Measurements from ENCODE around the gene EFNA5. TPM values are rescaled to one million over a fixed set of nuclear protein-coding genes. Genes with fewer than 3 reads are reported as not detected.
"Not testable (repeated sequence)": the region's sequence is repeated elsewhere in the genome, so short reads cannot be mapped to it uniquely, and the experiment has no call there.

Gene EFNA5
- total RNA-seq, 3 donors from 2014 or later (not counting 1 experiment from before 2014, with no cell fraction given), result 2.2 to 8.1 (median 4.3) TPM

GRCh38 chr5:107500347-107500746 is 170.4 kb downstream of the EFNA5 start:
- H3K4me1 Mint-ChIP-seq, result peaks cover 26 to 29% of the 10 kb centered on the region in 2 donors
- H3K9me3 Mint-ChIP-seq, result peaks cover 2 to 3% of the 10 kb centered on the region in 2 donors
- Histone ChIP-seq H3K36me3 (ENCODE audit: control insufficient read depth, insufficient read depth, low read length) (no peaks in the 10 kb centered on the region), H3K9me3 (ENCODE audit: control insufficient read depth, insufficient read depth, low read length) (no peaks in the 10 kb centered on the region), H3K27ac (ENCODE audit: low read length) (no peak overlapping the region), H3K4me3 (ENCODE audit: low read length) (no peak overlapping the region), H3K27me3 (ENCODE audit: control insufficient read depth, insufficient read depth, low read length) (no peaks in the 10 kb centered on the region), H3K4me1 (ENCODE audit: control insufficient read depth, insufficient read depth, low read length) (peaks cover 8% of the 10 kb centered on the region)
- no peaks in the 10 kb centered on the region for H3K27me3 Mint-ChIP-seq (ENCODE audit: low read depth in 2 of 2)
- ATAC-seq, result no peak
- TF ChIP-seq CTCF (IDR thresholded peaks at IDR 0.05), result no peak
- H3K27ac Mint-ChIP-seq, result peak overlapping the region; percentile 12 to 29
- no peak for DNase-seq
- no peaks in the 10 kb centered on the region for H3K36me3 Mint-ChIP-seq
- H3K4me3 Mint-ChIP-seq, result peak overlapping the region; percentile 10
- intact Hi-C loops (cut with micrococcal nuclease), result loop anchor here (5.0 kb wide), 1 partner anchor 33 kb away; no protein-coding TSS in a partner anchor

GRCh38 chr5:107499776-107500175 is 171.0 kb downstream of the EFNA5 start:
- peaks cover 2 to 3% of the 10 kb centered on the region in 2 donors for H3K9me3 Mint-ChIP-seq
- 89% methylated on average over 1 of the region's 1 CpG for WGBS (ENCODE audit: insufficient coverage)
- no peak for ATAC-seq
- DNase-seq, result no peak
- Histone ChIP-seq H3K36me3 (ENCODE audit: control insufficient read depth, insufficient read depth, low read length) (no peaks in the 10 kb centered on the region), H3K27ac (ENCODE audit: low read length) (no peak overlapping the region), H3K4me1 (ENCODE audit: control insufficient read depth, insufficient read depth, low read length) (peaks cover 8% of the 10 kb centered on the region), H3K4me3 (ENCODE audit: low read length) (no peak overlapping the region), H3K9me3 (ENCODE audit: control insufficient read depth, insufficient read depth, low read length) (no peaks in the 10 kb centered on the region), H3K27me3 (ENCODE audit: control insufficient read depth, insufficient read depth, low read length) (no peaks in the 10 kb centered on the region)
- no peak overlapping the region for H3K4me3 Mint-ChIP-seq
- H3K27ac Mint-ChIP-seq, result peak overlapping the region; percentile 12 to 29
- H3K36me3 Mint-ChIP-seq, result no peaks in the 10 kb centered on the region
- intact Hi-C loops (cut with micrococcal nuclease), result loop anchor here (5.0 kb wide), 1 partner anchor 32 kb away; no protein-coding TSS in a partner anchor
- peaks cover 26 to 29% of the 10 kb centered on the region in 2 donors for H3K4me1 Mint-ChIP-seq
- no peak for TF ChIP-seq CTCF (IDR thresholded peaks at IDR 0.05)
- H3K27me3 Mint-ChIP-seq (ENCODE audit: low read depth in 2 of 2), result no peaks in the 10 kb centered on the region

DNA sequence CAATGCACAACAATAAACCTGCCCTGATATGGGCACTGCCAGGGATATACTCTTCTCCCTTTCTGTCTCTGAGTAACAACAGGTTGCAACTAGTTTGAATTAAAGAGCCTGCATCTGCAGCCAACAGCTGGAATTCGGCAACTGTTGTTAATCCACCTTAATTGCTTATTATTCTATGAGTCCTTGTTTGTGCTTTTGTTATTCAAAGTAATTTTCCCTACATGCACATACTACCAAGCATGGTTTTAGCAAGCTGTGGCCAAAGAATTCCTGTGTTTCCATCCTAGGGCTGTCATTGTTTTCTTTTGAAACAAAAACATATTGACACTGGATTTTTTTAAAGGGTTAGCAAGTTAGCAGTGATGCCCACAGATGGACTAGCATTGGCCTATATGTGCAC is 171.5 kb downstream of the EFNA5 start:
- H3K4me3 Mint-ChIP-seq, result no peak overlapping the region
- no peaks in the 10 kb centered on the region for H3K27me3 Mint-ChIP-seq (ENCODE audit: low read depth in 2 of 2)
- peak overlapping the region in 1 of 2 donors; percentile 29 for H3K27ac Mint-ChIP-seq
- peaks cover 2 to 3% of the 10 kb centered on the region in 2 donors for H3K9me3 Mint-ChIP-seq
- Histone ChIP-seq H3K9me3 (ENCODE audit: control insufficient read depth, insufficient read depth, low read length) (no peaks in the 10 kb centered on the region), H3K36me3 (ENCODE audit: control insufficient read depth, insufficient read depth, low read length) (no peaks in the 10 kb centered on the region), H3K4me3 (ENCODE audit: low read length) (no peak overlapping the region), H3K27me3 (ENCODE audit: control insufficient read depth, insufficient read depth, low read length) (no peaks in the 10 kb centered on the region), H3K27ac (ENCODE audit: low read length) (no peak overlapping the region), H3K4me1 (ENCODE audit: control insufficient read depth, insufficient read depth, low read length) (peaks cover 8% of the 10 kb centered on the region)
- intact Hi-C loops (cut with micrococcal nuclease), result no loop called here
- DNase-seq (no peak), ATAC-seq (no peak)
- TF ChIP-seq CTCF (IDR thresholded peaks at IDR 0.05), result no peak
- 80% methylated on average over 1 of the region's 1 CpG for WGBS (ENCODE audit: insufficient coverage)
- H3K4me1 Mint-ChIP-seq, result peaks cover 26 to 29% of the 10 kb centered on the region in 2 donors
- H3K36me3 Mint-ChIP-seq, result no peaks in the 10 kb centered on the region

DNA sequence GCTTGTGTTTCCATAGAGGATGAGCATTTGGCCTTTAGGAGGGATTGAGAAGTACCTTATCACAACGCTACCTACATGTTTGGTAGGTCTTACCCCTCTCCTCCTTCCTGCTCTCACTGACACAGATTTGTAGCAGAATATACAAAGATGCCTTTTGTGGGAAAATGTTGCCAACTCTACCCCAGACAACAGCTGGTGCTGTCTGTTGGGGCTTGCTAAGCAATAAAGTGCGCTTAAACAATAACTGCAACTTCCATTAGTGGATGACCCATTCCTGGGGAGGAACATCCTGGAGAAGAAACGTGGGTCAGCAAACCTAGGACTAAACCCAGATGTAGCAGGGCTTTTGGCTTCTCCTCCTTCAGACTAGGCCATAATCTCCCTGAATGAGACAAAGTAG is 174.3 kb downstream of the EFNA5 start:
- peak overlapping the region in 1 of 2 donors; percentile 16 for H3K27ac Mint-ChIP-seq
- no peak overlapping the region for H3K4me3 Mint-ChIP-seq
- TF ChIP-seq CTCF (IDR thresholded peaks at IDR 0.05), result no peak
- Histone ChIP-seq H3K27ac (ENCODE audit: low read length) (no peak overlapping the region), H3K4me3 (ENCODE audit: low read length) (no peak overlapping the region), H3K4me1 (ENCODE audit: control insufficient read depth, insufficient read depth, low read length) (no peaks in the 10 kb centered on the region), H3K9me3 (ENCODE audit: control insufficient read depth, insufficient read depth, low read length) (no peaks in the 10 kb centered on the region), H3K36me3 (ENCODE audit: control insufficient read depth, insufficient read depth, low read length) (no peaks in the 10 kb centered on the region), H3K27me3 (ENCODE audit: control insufficient read depth, insufficient read depth, low read length) (no peaks in the 10 kb centered on the region)
- DNase-seq, result no peak
- H3K27me3 Mint-ChIP-seq (ENCODE audit: low read depth in 2 of 2), result no peaks in the 10 kb centered on the region
- intact Hi-C loops (cut with micrococcal nuclease), result no loop called here
- 100% methylated on average over 3 of the region's 3 CpGs for WGBS (ENCODE audit: insufficient coverage)
- peaks cover 12 to 13% of the 10 kb centered on the region in 2 donors for H3K4me1 Mint-ChIP-seq
- no peaks in the 10 kb centered on the region for H3K36me3 Mint-ChIP-seq
- no peaks in the 10 kb centered on the region for H3K9me3 Mint-ChIP-seq
- ATAC-seq, result no peak

DNA sequence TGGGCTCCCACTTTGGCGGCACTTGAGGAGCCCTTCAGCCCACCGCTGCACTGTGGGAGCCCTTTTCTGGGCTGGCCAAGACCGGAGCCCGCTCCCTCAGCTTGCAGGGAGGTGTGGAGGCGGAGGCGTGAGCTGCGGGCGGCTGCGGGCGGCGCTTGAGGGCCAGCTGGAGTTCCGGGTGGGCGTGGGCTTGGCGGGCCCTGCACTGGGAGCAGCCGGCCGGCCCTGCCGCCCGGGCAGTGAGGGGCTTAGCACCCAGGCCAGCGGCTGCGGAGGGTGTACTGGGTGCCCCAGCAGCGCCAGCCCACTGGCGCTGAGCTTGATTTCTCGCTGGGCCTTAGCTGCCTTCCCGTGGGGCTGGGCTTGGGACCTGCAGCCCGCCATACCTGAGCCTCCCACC is 176.6 kb downstream of the EFNA5 start:
- H3K4me1 Mint-ChIP-seq, result peaks cover 8 to 12% of the 10 kb centered on the region in 2 donors
- intact Hi-C loops (cut with micrococcal nuclease); DNase-seq; H3K27ac Mint-ChIP-seq; H3K4me3 Mint-ChIP-seq; H3K4me1 ChIP-seq (ENCODE audit: control insufficient read depth, insufficient read depth, low read length); H3K4me3 ChIP-seq (ENCODE audit: low read length); H3K27me3 ChIP-seq (ENCODE audit: control insufficient read depth, insufficient read depth, low read length); H3K36me3 ChIP-seq (ENCODE audit: control insufficient read depth, insufficient read depth, low read length); H3K36me3 Mint-ChIP-seq; ATAC-seq; H3K27me3 Mint-ChIP-seq (ENCODE audit: low read depth in 2 of 2); H3K9me3 ChIP-seq (ENCODE audit: control insufficient read depth, insufficient read depth, low read length); H3K27ac ChIP-seq (ENCODE audit: low read length); H3K9me3 Mint-ChIP-seq: not testable (repeated sequence)
- WGBS (ENCODE audit: insufficient coverage), result 90% methylated on average over 25 of the region's 25 CpGs

Measured in natural killer cell (primary cell).